Ovary (tissue), 9 donors: ENCODE data around the gene DMXL1. TPM values are rescaled to one million over a fixed set of nuclear protein-coding genes. Genes with fewer than 3 reads are reported as not detected.

Source experiments
- DNase-seq, 5 donors: peaks; one replicate each; pipeline ENCODE4 v3.0.0-alpha.2; 2019 to 2020
- H3K27ac ChIP-seq, 2 donors: fragments of 200-600 bp; one replicate each; pipeline versions ENCODE4 v1.5.1 to v1.8.0; 2019 to 2022
- H3K27me3 ChIP-seq: fragments of 200-600 bp; one replicate; pipeline ENCODE4 v1.8.0; 2022
- H3K36me3 ChIP-seq: fragments of 200-600 bp; sonication (generic); one replicate; pipeline ENCODE4 v1.5.1; 2019
- H3K4me1 ChIP-seq: one replicate; pipeline ENCODE4 v1.8.1; 2013; ENCODE audit warnings: mild to moderate bottlenecking, moderate library complexity; ENCODE audit not compliant: insufficient read depth
- H3K4me3 ChIP-seq: fragments of 200-600 bp; sonication (generic); one replicate; pipeline ENCODE4 v1.5.1; 2017
- H3K9me3 ChIP-seq, 2 donors: fragments of 200-600 bp in 1 of 2; sonication (generic) in 1 of 2; one replicate each; pipeline versions ENCODE4 v1.5.1 to v1.8.1; 2013 to 2019; ENCODE audit warnings: mild to moderate bottlenecking in 1 of 2, moderate library complexity in 1 of 2
- EP300 ChIP-seq: sonication (generic); formaldehyde crosslinking; IDR thresholded peaks from one replicate; pipeline ENCODE4 v1.6.1; 2017; ENCODE audit warnings: antibody characterized with exemption
- POLR2A ChIP-seq: fragments of 450-650 bp; IDR thresholded peaks from one replicate; pipeline ENCODE4 v1.6.1; 2017; ENCODE audit warnings: antibody characterized with exemption, mild to moderate bottlenecking, moderate library complexity
- WGBS, 3 donors: extraction: QIAGEN DNeasy Blood & Tissue Kit in 1 of 3; methylation state at CpG; one replicate each; pipeline versions ENCODE4 v1.1.5 to v1.1.7; 2013 to 2017; 5-methylcytosine and 5-hydroxymethylcytosine counted together
- intact Hi-C, 4 donors: fragments of 100-400 bp; cut with DNase I; formaldehyde crosslinking; loops; one replicate each; pipeline versions ENCODE4 v1.11.0 to v1.15.1; 2022 to 2023
- polyA plus RNA-seq, 2 donors: library from polyadenylated mRNA; stranded (reverse); fragments of 200-250 nt in 1 of 2; fragments of 350-450 nt in 1 of 2; fragmentation: Illumina TruSeq in 1 of 2; extraction: RNeasy Lipid Tissue Mini Kit (QIAGEN cat#74804) in 1 of 2; gene quantifications; one replicate each; pipeline ENCODE4 v1.2.3, GENCODE V29; 2013 to 2014
- total RNA-seq, 7 donors: library from RNA; depleted of rRNA in 2 of 7; stranded (reverse); fragments of >200 nt in 2 of 7; fragmentation: NEBNext Ultra II Directional in 3 of 7; extraction: Animal tissue kit (Norgen Biotek cat#: 25700) in 3 of 7; gene quantifications; one replicate each; pipeline versions ENCODE4 v1.1.0 to v1.2.4, GENCODE V29; 2016 to 2023
- TF ChIP-seq, protein P1 (sequence below), 3 donors: fragments of 450-650 bp in 2 of 3; fragments of 200-600 bp in 1 of 3; IDR thresholded peaks; one replicate each; pipeline versions ENCODE4 v1.5.1 to v1.8.0; 2016 to 2022; ENCODE audit warnings: antibody characterized with exemption in 3 of 3, mild to moderate bottlenecking in 1 of 3
- donor health status: DM: no; HTN: no; CAD: no; lungs with moderate emphysema.
- donor health status: DM: no; HTN: no; CAD: no.
- donor health status: Bipolar disorder and iron deficiency.
- donor health status: DM: yes; HTN: yes; CAD: no.
- donor health status: DM: no; HTN: no; CAD: no.
- donor health status: DM: yes; HTN: yes; CAD: no.

Gene DMXL1
- total and polyA plus RNA-seq, 9 donors, result 11.9 to 50.1 (median 39.1) TPM

DNA sequence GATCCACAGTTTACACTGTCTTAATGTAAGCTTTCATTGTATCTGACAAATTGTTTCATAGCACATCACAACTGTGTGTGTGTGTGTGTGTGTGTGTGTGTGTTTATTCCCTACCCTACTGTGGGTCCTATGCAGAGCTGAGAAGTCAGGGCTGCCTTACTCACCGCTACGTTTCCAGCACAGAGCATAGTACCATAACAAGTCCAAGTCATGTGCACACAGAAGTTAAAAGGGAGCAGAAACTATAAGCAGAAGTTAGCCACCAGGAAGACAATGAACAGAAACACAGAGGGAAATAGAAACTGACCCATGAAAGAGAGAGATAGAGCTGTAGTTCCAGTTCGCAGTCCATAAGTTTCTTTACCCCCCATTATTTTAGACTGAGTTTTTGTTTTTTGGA, 38.2 kb upstream of the DMXL1 start:
- Histone ChIP-seq H3K36me3 (no peaks in the 10 kb centered on the region), H3K4me1 (no peaks in the 10 kb centered on the region), H3K27ac (no peak overlapping the region), H3K27me3 (no peaks in the 10 kb centered on the region), H3K9me3 (no peaks in the 10 kb centered on the region), H3K4me3 (no peak overlapping the region)
- TF ChIP-seq, protein P1, sequence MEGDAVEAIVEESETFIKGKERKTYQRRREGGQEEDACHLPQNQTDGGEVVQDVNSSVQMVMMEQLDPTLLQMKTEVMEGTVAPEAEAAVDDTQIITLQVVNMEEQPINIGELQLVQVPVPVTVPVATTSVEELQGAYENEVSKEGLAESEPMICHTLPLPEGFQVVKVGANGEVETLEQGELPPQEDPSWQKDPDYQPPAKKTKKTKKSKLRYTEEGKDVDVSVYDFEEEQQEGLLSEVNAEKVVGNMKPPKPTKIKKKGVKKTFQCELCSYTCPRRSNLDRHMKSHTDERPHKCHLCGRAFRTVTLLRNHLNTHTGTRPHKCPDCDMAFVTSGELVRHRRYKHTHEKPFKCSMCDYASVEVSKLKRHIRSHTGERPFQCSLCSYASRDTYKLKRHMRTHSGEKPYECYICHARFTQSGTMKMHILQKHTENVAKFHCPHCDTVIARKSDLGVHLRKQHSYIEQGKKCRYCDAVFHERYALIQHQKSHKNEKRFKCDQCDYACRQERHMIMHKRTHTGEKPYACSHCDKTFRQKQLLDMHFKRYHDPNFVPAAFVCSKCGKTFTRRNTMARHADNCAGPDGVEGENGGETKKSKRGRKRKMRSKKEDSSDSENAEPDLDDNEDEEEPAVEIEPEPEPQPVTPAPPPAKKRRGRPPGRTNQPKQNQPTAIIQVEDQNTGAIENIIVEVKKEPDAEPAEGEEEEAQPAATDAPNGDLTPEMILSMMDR (IDR thresholded peaks at IDR 0.05), result no peak
- no peak for TF ChIP-seq EP300
- no peak for TF ChIP-seq POLR2A
- DNase-seq, result no peak
- intact Hi-C loops, result loop anchor here in 1 of 4 donors (10.0 kb wide), 1 partner anchor 1762 kb away; no protein-coding TSS in a partner anchor
- 83 to 89% (median 87%) methylated on average over 3 of the region's 3 CpGs for WGBS, 3 donors

DNA sequence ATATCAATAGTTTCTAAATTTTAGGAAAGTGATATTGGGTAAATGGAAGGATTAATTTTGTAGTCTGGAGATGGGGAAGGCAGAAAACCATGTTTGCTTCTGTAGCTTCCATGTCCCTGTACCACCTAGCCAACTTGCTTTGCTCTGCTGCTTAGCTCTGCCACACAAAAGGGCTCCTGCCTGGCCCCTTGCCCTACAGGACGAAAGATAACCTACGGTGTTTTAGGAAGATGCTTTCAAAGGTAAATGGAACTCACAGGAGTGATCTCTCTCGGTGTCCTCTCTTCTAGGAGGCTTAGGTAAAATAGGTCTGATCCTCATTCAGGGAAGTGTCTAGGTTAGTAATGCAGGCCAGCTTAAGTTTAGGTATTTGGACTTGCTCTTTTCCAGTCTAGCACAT, 37.8 kb upstream of the DMXL1 start:
- H3K4me1 ChIP-seq, result no peaks in the 10 kb centered on the region
- H3K27ac ChIP-seq, result no peak overlapping the region
- no peaks in the 10 kb centered on the region for H3K9me3 ChIP-seq
- no peaks in the 10 kb centered on the region for H3K36me3 ChIP-seq
- intact Hi-C loops, result loop anchor here in 1 of 4 donors (10.0 kb wide), 1 partner anchor 1762 kb away; no protein-coding TSS in a partner anchor
- no peak for TF ChIP-seq POLR2A
- TF ChIP-seq, protein P1 (IDR thresholded peaks at IDR 0.05), result no peak
- TF ChIP-seq EP300, result no peak
- no peak for DNase-seq
- H3K27me3 ChIP-seq, result no peaks in the 10 kb centered on the region
- no peak overlapping the region for H3K4me3 ChIP-seq
- WGBS, 3 donors, result 74 to 86% (median 80%) methylated on average over 3 of the region's 3 CpGs

DNA sequence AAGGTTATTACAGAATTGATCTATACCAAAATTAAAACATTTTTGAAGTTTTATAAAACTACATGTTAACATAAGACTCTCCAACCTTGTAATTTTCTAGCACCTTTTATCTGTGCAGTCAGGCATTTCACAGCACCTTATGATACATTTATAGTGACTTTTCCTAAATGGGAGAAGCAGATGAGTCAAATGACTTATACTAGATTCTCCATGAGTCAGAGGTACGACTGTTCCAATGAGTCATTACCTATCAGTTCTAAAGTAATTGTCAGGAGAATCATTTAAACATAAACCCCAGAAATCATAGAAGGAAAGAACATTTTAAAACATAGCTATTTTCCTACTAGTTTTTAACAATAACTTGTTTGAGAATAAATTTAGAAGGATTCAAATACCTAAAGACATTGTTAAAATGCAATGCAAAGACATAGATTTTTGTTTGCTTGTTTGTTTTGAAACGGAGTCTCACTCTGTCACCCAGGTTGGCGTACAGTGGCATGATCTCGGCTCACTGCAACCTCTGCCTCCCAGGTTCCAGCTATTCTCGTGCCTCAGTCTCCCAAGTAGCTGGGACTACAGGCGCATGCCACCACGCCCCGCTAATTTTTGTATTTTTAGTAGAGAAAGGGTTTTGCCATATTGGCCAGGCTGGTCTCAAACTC, 34.7 kb upstream of the DMXL1 start:
- no peaks in the 10 kb centered on the region for H3K4me1 ChIP-seq
- no peaks in the 10 kb centered on the region for H3K9me3 ChIP-seq
- intact Hi-C loops, result loop anchor here in 1 of 4 donors (10.0 kb wide), 1 partner anchor 1759 kb away; no protein-coding TSS in a partner anchor
- no peak overlapping the region for H3K4me3 ChIP-seq
- H3K36me3 ChIP-seq, result no peaks in the 10 kb centered on the region
- TF ChIP-seq, protein P1 (IDR thresholded peaks at IDR 0.05), result no peak
- TF ChIP-seq POLR2A, result no peak
- TF ChIP-seq EP300, result no peak
- no peaks in the 10 kb centered on the region for H3K27me3 ChIP-seq
- no peak overlapping the region for H3K27ac ChIP-seq
- 84 to 87% (median 87%) methylated on average over 8 of the region's 8 CpGs for WGBS, 3 donors
- no peak for DNase-seq

DNA sequence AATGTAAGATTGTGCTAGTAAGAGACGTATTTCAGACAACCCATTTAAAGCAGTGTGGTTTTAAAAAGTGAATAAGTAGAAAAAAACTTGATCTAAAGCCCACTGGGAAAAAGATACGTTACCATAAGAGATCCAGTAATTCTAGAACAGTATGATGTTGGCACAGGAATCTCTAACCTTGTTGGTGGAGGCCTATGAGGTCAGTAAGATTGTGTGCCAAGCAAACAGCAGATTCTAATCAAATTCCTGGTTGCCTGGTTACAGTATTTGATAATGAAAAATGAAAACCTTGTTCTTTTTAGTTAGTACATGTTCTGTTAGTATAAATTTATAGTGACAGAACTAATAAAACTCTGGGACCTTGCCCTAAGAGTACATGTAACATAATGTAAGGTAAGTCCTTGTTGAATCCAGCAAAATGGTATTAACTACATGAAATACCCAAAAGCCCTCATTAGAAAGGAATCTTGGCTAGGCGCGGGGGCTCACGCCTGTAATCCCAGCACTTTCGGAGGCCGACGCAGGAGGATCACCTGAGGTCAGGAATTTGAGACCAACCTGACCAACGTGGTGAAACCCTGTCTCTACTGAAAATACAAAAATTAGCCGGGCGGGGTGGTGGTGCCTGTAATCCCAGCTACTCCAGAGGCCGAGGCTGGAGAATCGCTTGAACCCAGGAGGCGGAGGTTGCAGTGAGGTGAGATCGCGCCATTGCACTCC, 33.2 kb upstream of the DMXL1 start:
- no peak overlapping the region for H3K27ac ChIP-seq
- H3K36me3 ChIP-seq, result no peaks in the 10 kb centered on the region
- TF ChIP-seq, protein P1 (IDR thresholded peaks at IDR 0.05), result no peak
- TF ChIP-seq POLR2A (no peak), EP300 (no peak)
- intact Hi-C loops, result loop anchor here in 1 of 4 donors (10.0 kb wide), 1 partner anchor 1757 kb away; no protein-coding TSS in a partner anchor
- H3K4me1 ChIP-seq, result no peaks in the 10 kb centered on the region
- H3K9me3 ChIP-seq, result no peaks in the 10 kb centered on the region
- 91 to 93% (median 93%) methylated on average over 16 of the region's 16 CpGs for WGBS, 3 donors
- no peaks in the 10 kb centered on the region for H3K27me3 ChIP-seq
- H3K4me3 ChIP-seq, result no peak overlapping the region
- DNase-seq, result no peak
